Measurements from ENCODE around the gene MFSD12.

DNA sequence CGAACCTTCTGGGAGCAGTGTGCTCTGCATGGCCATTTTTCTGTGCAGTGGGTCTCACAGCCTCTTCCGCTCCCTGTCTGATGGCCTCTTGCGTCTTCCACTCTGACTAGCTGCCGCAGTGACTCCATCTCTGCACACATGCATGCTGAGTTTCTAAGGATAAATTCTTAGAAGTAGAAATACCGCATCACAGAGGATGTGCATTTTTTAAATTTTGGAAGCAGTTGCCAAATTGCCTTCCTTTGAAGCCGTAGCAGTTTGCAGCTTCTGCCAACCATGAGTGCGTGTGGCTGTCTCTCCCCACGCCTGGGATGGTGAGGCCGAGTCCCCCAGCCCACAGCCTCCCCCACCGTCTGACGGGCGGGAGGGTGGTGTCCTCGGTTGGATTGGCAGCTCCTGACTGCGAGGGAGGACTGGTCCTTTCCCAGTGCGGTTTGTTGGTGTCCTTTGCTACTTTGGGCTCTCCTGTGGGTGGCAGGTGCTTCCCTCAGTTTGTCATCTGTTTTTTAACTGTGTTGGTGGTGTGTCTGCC lies 41.4 kb downstream of the MFSD12 start:
- TF ChIP-seq, protein P1, sequence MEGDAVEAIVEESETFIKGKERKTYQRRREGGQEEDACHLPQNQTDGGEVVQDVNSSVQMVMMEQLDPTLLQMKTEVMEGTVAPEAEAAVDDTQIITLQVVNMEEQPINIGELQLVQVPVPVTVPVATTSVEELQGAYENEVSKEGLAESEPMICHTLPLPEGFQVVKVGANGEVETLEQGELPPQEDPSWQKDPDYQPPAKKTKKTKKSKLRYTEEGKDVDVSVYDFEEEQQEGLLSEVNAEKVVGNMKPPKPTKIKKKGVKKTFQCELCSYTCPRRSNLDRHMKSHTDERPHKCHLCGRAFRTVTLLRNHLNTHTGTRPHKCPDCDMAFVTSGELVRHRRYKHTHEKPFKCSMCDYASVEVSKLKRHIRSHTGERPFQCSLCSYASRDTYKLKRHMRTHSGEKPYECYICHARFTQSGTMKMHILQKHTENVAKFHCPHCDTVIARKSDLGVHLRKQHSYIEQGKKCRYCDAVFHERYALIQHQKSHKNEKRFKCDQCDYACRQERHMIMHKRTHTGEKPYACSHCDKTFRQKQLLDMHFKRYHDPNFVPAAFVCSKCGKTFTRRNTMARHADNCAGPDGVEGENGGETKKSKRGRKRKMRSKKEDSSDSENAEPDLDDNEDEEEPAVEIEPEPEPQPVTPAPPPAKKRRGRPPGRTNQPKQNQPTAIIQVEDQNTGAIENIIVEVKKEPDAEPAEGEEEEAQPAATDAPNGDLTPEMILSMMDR (IDR thresholded peaks at IDR 0.05) = no peak
- no peak for TF ChIP-seq POLR2AphosphoS5 (IDR thresholded peaks at IDR 0.05)
- TF ChIP-seq EP300 (IDR thresholded peaks at IDR 0.05) = no peak
- no peak for TF ChIP-seq POLR2A (IDR thresholded peaks at IDR 0.05)
